HG02642 (cell line): Measurements from ENCODE around the gene VMP1.

ENCODE experiments used
- ATAC-seq: cut with Tn5 transposase; IDR thresholded peaks from one replicate; pipeline ENCODE4 v1.9.1; 2021; ENCODE audit warnings: mild to moderate bottlenecking; ENCODE audit not compliant: unreplicated experiment, poor library complexity

The VMP1 gene

GRCh38 chr17:59707149-59707970 is at the start of gene VMP1, which contains the start of gene PTRH2:
TSS of gene VMP1 (plus strand) at chr17:59707654. CDS start at chr17:59731447, 23,793 bp downstream.
TSS of gene PTRH2 (minus strand) at chr17:59707430. CDS start at chr17:59697978, 9,452 bp downstream.
- ATAC-seq = peak; percentile 96

GRCh38 chr17:59666235-59666634 is 41.2 kb upstream of the VMP1 start:
- no peak for ATAC-seq

DNA sequence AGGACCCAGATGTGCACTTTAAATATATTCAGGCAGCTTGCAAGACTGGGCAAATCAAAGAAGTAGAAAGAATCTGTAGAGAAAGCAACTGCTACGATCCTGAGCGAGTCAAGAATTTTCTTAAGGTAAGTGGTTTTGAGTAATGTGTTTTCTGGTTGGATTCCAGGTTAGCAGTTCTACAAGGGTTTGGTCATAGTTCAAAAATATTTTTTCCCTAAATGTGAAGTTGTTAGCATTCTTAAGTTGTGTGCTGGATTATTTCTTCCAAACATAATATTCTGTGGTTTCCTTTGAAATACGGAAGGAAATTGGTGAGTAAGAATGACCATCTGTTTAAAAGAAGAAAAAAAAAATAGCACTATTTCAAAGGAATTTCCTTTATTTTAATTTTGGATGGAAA is 38.6 kb upstream of the VMP1 start:
- no peak for ATAC-seq

DNA sequence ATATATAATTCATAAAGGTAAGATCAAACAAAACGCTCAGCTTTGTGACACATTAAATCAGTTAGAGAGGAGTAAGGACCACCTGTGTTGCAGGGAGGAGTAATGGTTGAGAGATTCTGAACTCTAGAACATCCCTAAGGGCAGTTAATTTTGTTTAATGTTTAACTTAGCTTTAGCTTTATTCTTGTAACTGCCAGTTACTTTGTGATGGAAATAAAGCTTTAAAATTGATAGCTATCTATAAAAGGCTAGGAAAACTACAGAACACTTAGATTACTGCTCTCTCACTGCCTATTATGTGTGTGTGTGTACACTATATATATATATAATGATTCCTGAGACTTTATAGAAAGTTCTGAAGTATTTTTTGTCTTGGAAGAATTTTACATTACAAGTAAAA is 38.0 kb upstream of the VMP1 start:
- no peak for ATAC-seq

DNA sequence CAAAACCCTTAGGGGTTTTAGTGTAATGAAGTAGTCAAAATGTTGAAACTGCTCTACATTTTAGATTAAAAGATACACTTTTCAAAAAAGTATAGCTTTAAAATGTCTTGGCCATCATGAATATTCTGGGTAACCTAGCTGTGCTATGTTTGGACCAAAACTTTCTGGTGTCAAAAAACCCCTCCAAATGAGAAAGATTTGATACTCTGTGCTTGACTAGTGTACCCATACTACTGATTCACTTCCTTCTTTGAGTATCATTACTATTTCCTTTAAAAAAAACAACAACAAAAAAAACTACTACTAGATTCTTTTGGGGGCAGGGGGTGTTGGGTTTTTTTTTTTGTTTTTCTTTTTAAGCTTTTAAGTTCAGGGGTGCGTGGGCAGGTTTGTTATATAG is 37.5 kb upstream of the VMP1 start:
- no peak for ATAC-seq

GRCh38 chr17:59671386-59671785 is 36.1 kb upstream of the VMP1 start:
- no peak for ATAC-seq

DNA sequence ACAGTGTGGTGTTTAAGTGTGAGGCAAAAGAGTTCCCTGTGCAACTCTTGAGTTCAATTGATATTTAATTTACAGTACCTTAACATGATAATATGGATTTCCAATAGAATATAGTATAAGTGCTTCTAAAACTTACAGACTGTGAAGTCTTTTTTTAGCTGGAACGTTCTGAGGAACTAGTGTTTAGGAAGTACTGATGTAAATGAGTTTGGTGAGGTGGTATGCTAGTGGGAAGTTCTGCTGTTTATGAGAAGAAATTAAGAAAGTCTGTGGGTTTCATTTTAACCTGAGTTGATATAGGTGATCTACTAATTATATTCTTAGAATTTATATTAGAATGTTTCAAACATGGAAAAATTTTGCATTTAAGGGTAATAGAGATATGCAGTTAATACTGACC is 32.2 kb upstream of the VMP1 start:
- no peak for ATAC-seq

GRCh38 chr17:59676716-59677115 is 30.7 kb upstream of the VMP1 start:
- no peak for ATAC-seq

DNA sequence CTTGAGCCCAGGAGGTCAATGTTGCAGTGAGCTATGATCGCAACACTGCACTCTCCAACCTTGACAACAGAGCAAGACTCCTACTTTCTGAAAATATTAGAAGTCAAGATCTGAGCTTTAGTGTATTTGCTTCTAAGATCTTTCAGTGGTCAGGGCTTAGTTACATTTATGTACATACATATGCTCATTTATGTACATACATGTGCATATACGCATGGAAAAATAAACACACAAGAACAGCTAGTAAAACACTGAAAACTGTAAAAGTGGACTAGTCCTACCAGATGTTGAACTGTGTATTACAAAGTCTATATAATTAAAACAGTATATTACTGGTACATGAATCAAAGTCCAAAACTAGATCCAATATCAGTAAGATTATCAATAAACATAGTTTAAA is 28.5 kb upstream of the VMP1 start:
- ATAC-seq = no peak

DNA sequence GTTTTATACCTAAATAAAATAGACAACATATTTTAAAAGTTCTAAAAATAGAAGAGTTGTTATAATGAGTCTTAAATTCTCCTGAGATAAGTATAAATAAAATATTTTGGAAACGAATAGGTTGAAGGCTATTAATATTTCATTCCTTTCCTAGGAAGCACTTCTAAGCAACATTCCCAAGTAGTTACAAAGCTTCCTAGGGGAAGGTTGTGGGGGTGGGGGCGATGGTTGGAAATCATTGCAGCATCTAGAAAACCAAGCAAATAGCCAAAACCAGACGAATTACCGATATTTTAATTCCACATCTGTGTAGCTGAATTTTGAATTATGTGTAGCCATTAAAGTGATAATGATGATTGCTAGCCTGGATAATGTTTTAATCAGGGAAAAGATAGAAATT is 27.1 kb upstream of the VMP1 start:
- no peak for ATAC-seq

DNA sequence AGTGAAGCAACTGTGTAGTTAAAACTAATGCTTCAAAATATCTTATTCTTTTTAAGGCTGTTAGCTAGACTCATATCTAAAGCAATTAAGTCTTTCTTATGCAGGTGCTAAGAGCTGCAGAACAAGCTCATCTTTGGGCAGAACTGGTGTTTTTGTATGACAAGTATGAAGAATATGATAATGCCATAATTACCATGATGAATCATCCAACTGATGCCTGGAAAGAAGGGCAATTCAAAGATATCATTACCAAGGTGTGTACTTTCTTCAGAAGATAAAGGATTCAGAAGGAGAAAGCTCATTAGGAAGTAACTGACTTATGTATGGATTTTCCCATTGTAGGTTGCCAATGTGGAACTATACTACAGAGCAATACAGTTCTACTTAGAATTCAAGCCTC is 24.2 kb upstream of the VMP1 start:
- no peak for ATAC-seq

- ATAC-seq = no peak
These were observed 22.5 kb upstream of the VMP1 start for GRCh38 chr17:59684967-59685366.

DNA sequence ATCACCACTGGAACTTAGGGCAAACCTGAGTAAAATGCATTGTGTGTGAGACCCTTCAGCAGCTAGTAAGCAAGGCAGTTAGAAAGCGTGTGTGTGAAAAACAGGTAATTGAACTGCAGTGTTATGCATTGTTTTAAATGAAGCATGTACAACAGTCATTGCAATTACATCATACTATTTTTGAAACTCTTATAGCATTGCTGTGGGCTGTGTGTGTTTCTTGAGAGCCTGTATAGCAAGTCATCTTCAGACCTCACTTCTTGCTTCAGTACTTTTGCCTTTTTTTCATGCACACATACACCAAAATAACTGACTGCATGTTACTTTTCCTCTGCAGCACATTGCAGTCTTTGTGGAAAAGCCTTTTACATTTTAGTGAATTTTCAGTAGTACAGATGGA is 19.4 kb upstream of the VMP1 start:
- ATAC-seq = no peak

DNA sequence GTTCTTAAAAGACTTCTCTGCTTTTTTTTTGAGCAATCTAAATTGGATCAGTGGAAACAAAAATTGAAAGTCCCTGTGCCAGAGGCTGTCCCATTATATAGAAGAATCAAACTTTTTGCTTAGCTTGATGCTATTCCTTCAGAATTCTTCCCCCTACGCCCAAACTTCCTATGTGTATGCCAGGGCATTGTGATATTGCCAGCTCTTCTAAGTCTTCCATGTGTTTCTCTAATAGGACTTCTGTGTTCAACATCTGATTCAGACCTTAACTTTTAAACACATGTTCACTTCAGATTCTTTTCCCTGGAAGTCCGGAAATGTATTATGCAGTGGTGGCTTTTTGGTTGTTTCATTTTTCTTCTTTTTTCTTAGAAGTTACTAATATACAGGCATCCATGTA is 19.0 kb upstream of the VMP1 start:
- ATAC-seq = no peak

- ATAC-seq = no peak
These were observed 13.9 kb upstream of the VMP1 start for GRCh38 chr17:59693582-59693981.

- no peak for ATAC-seq
These were observed 13.1 kb upstream of the VMP1 start for GRCh38 chr17:59694344-59694743.

- no peak for ATAC-seq
These were observed 11.3 kb upstream of the VMP1 start for GRCh38 chr17:59695945-59696681.

DNA sequence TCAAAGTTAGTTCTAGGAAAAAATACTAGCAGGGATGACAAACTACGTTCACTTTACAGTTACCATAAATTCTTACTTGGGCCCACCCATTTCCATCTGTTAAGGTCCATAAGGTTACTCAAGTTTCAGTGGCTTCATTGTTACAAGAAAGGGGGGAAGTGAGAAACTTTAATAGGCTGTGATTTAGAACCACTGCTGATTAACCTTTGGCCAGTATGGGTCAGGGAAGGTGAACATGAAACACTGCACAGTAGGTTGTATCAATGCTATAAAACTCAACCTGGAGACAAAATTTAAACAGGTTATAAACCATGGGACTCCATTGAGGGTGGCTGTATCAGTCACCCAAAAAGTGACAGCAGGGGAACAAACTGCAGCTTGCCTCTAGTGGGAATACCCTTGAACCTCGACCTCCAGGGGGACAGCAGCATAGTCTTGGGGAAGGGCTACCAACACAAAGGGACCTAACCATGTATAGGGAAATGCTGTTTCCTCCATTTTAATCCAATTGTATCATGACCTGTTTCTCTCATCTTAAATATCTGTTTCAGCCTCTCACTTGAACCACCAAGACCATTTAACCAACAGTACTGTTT is 10.7 kb upstream of the VMP1 start:
- ATAC-seq = no peak

DNA sequence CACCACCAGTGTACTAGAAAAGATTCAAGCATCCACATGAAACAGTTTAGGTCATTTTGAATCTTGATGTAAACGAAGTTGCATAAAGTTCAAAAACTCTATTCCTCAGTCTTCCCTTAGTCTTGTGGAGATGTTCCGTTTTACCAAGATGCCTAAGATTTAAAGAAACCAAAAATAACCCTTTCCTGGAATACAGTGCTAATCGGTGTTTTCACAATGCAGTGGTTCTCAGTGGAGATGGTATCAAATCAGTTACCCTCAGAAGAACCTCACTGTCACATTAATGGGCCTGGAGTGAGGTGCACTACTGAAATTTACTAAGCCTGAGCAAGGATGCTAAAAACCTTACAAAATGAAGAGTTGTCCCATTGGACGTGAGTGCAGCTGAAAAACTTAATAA is 9.3 kb upstream of the VMP1 start:
- ATAC-seq = no peak

GRCh38 chr17:59699218-59699617 is 8.2 kb upstream of the VMP1 start:
- ATAC-seq = no peak

DNA sequence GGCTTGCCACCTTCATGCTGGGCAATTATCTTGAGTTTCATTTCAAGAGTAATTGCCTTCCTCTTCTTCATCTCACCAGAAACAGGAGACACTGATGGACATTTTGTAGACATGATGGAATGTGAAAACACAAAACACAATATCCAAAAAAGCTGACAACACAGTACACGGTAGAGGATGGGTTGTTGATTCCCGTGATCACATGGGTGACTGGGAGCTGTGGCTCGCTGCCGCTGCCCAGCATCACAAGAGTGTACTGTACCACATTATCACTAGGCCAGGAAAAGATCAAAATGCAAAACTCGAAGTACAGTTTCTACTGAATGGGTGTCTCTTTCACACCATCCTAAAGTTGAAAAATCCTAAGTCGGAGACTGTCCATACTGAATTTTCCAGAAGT is 7.7 kb upstream of the VMP1 start:
- no peak for ATAC-seq
